ENCODE data around the gene ATP10B.
"Not testable (repeated sequence)": the region's sequence is repeated elsewhere in the genome, so short reads cannot be mapped to it uniquely, and the experiment has no call there.

ATP10B gene

GRCh38 chr5:160812996-160813395, 39.0 kb downstream of the ATP10B start:
- DNase-seq: not testable (repeated sequence)

DNA sequence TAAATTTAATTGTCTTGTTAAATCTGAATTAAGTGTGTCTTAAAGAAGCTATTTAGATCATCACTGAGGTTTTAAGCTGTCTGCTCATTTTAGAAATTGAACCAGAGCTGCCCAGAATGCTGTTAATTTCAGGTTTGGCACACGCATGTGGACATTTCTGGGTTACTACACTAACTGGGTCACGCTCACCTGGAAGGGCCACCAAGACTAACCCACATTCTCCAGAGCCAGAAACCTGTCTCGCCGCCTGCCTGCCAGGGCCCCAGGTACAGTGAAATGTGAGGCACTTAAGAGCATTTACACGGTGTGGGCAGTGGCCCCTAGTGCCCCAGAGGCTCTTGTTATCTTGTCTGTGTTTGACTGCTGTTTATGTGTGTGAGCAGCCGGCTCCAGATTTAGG, 46.6 kb downstream of the ATP10B start:
- no peak for DNase-seq

- DNase-seq: peak in 1 of 2 experiments; percentile 24
Measured at GRCh38 chr5:160802592-160802991, 49.4 kb downstream of the ATP10B start.

- DNase-seq: no peak
Measured at GRCh38 chr5:160800375-160801275, 51.4 kb downstream of the ATP10B start.

DNA sequence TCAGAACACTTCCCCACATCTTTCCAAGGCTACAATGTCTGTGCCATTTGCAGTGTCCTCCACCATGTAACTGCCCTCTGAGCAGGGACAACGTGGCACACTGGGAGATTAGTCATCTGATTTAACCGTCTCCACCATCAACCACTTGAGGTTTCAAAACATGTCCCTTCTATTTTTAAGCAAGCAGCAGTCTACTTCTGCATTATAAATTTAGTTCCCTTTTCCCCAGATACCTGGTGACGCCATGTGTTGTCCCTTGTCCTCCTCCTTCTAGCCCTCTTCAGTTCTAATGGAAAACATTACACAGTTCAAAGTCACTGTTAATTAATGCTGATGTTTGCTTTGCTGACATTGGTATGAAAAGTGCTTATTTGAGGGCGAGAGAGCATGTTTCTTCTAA, 52.8 kb downstream of the ATP10B start:
- peak; percentile 90 to 95 for DNase-seq

- DNase-seq: no peak
Measured at GRCh38 chr5:160797020-160797419, 55.0 kb downstream of the ATP10B start.

DNA sequence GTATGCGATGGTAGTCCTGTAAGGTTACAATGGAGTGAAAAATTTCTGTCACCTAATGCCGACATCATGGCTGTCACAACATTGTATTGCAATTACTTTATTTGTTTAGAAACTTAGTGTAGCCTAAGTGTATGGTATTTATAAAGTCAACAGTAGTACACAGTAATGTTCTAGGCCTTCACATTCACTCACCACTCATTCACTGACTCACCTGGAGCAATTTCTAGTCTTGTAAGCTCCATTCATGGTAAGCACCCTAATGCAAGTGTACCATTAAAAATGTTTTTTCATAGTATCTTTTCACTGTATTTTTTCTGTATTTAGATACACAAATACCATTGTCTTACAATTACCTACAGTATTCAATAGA, 58.5 kb downstream of the ATP10B start:
- no peak for DNase-seq

GRCh38 chr5:160792732-160793529, 59.1 kb downstream of the ATP10B start:
- DNase-seq: no peak

GRCh38 chr5:160792281-160792680, 59.7 kb downstream of the ATP10B start:
- DNase-seq: peak; percentile 21 to 35

DNA sequence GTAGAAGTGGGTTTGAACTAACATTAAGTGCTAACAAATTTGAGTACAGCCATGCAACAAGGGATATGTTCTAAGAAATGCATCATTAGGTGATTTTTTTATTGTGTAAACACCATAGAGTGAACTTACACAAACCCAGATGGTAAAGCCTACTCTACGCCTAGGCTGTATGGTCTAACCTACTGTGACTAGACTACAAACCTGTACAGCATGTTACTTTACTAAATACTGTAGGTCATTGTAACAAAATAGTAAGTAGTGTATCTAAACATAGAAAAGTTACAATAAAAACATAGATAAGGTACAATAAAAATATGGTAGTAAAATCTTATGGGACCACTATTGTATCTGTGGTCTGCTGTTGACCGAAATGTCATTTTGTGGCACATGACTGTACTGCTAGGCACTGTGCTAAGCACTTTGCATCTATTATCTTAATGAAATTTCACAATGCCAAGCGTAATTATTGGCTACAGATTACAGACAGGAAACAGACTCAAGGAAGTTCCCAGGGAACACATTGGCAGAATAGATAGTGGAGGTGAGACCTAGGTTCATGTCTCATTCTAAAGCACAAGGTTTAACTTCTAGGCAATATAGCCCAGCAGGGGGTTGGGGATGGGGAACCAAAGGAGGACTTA, 62.7 kb downstream of the ATP10B start:
- no peak for DNase-seq

- no peak for DNase-seq
Measured at GRCh38 chr5:160788102-160788660, 63.8 kb downstream of the ATP10B start.

DNA sequence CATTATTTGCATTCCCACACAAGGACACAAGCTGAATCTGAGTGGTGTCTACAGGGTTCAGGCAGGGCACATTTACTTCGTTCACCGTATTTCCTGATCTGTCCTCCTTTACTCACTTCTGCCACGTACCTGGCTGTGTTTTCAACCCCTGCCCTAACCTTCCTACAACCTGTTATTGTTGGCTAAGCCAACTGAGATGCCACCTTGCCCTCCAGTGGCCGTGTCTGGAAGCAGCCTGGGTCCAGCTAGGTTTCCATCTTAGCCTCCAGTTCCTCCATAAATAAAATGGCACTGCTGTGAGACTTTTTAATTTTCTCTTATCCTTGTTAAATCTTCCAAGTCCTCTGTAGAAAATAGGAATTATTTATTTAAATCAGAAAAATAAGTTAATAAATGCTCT, 64.8 kb downstream of the ATP10B start:
- DNase-seq: peak in 1 of 2 experiments; percentile 10

DNA sequence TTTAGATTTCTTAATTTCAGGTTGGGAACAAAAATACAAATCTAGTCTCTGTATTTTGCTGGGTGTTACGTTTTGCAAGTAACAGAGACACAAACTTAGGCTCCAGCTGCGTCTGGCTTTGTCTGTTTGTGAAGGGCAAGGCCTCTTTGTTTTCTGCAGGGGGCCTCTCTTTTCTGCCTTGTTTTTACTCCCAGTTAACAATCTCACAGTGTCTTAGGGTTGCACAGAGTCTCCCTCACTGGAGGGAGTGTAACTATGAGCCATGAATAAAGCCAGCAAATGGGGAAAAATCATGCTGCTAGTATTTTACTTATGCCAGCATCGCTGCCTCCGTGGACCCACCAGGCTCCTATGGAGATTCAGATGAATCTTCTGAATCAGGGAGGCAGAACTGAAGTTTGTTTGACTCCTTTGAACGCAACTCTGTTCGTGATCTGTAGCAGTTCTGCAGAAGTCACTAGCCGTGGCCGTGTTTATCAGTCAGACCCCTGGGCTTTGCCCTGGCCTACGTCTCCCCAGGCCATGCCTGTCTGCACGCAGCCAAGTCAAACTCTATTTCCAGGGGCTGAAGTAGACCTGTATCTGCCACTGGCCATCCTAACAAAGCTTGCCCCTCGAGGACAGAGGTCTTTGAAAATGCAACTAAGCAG, 77.2 kb downstream of the ATP10B start:
- DNase-seq: no peak

DNA sequence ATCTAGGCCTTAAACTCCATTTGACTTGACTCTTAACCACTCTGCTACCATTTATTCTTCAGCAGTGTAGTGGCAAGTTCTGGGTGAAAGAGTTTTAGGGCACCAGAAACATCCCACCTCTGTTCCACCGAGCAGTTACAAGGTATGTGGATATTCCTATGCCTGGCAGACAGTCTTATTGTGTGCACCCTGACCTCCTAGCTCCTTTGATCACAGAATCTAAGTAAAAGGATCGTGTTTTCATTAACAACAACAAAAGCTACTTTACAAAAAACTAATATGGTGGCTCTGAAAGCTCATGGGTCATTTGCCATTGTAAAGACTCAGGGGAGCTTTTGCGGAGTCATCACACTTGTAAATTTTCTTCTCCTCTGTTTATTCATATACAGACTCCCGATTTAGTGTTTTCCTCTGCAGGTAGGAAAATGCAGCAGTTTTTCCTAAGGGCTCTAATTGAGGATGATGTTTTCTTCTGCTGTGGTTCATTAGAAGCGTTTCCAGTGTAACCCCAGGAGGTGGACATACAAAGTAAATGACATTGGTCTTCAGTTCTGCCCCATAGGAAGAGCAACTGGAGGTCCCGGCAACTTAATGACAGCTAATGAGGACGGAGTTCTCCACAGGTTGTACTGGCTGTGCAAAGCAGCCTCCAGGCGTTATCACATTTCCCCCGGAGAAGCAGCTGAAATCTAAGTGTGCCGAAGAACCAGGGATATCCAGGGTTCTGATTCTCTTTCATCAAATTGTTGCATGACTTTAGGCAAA, 78.2 kb downstream of the ATP10B start:
- no peak for DNase-seq

- no peak for DNase-seq
Measured at GRCh38 chr5:160772854-160773253, 79.2 kb downstream of the ATP10B start.

DNA sequence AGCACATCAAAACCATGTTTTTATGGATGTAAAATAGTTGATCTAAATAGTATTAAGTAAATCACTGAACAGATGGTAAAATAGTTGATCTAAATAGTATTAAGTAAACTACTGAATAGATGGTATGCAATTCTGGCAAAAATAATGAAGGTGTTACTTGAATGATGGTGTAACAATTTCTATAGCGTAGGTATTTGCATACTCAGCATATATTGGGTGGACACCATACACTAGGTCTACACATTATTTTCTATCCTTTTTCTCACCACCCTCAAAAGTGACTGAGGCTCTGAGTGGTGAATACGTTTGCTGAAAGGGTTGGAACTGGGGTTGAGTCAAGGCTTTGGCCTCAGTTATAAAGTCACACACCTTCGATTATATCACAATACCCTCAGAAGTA, 81.3 kb downstream of the ATP10B start:
- no peak for DNase-seq

GRCh38 chr5:160769301-160769700, 82.7 kb downstream of the ATP10B start:
- DNase-seq: no peak

- DNase-seq: no peak
Measured at GRCh38 chr5:160767062-160767461, 84.9 kb downstream of the ATP10B start.

- DNase-seq: no peak
Measured at GRCh38 chr5:160760008-160760407, 92.0 kb downstream of the ATP10B start.

DNA sequence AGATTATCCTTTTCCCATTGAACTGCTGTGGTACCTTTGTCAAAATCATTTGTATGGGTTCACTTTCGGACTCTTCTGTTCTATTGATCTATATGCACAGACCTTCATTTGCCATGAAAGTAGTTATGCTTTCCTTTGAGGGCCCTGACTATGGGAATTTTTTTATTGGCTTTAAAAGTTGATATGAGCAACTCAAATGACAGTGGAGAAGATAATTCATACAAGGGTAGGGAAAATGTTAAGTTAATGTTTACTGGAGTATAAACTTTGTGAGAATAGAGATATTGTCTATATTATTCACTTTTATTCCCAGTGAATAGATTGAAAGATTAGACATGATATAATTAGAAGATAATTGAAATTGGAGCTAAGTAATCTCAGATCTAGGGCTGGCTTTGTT, 94.8 kb downstream of the ATP10B start:
- no peak for DNase-seq

DNA sequence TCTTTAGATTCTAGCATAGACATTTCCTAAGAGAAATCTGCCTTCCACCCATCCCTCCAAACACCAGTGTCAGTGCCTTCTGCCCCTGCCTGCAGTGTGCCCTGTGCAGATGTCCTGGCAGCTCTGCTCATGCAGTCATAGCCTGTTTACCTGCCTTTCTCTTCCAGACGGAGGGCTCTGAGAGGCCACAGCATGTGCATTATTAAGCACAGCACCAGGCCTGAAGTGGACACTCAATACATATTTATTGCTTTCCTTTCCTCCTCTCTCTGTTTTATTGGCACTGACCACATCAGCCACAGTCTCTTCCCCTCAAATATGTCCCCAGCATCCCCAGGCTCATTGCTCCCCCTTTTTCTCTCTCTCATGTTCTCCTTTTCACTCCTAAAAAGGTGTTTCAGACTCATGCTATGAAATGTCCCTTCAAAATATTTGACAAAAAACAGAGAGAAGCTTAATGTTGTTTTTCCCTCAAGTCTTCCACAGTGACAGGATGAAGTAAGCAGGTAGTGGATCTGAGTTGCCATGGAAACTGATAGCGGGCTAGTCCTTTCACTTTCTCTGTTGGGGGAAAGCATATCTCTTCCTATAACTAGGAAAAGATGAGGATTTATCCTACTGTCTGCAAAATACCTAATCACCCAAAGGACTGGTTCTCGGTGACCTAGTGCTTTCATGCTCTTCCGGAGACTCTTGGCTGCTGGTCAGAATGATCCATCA, 100.9 kb downstream of the ATP10B start:
- no peak for DNase-seq
